ENCODE measurements around the gene LIN37.

LIN37 gene

DNA sequence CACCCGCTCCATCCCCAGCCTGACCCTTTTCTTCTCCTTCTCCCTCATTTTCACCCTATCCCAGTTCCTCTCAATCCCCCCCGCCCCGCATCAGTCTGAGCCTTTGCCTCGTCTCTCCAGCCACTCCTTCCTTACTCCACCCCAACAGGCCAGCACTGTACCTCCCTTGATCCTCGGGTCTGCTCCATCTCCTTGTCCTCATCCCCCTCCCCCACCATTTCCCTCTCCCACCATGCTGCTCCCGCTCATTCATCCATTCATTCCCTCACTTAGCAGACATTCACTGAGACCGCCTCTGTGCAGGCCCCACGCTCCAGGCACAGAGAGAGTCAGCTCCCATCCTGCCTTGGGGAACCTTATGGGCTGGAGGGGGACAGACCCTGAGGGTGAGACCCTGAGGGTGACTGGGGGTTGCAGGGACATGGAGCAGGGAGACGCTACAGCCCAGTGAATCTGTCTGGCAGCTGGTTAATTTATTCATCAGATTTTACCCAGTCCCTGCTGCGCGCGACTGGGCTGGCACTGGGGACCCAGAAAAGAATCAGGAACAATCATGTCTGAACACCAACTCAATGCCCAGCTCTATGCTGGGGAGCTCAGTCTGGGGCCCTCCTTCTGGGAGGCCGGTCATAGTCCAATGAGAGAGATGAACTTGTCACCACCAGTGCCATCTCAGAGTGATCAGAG, 27.9 kb downstream of the LIN37 start:
- DNase-seq: no peak

- no peak for DNase-seq
Measured at GRCh38 chr19:35777086-35777841, 28.9 kb downstream of the LIN37 start.

GRCh38 chr19:35777961-35778360, 29.6 kb downstream of the LIN37 start:
- no peak for DNase-seq

DNA sequence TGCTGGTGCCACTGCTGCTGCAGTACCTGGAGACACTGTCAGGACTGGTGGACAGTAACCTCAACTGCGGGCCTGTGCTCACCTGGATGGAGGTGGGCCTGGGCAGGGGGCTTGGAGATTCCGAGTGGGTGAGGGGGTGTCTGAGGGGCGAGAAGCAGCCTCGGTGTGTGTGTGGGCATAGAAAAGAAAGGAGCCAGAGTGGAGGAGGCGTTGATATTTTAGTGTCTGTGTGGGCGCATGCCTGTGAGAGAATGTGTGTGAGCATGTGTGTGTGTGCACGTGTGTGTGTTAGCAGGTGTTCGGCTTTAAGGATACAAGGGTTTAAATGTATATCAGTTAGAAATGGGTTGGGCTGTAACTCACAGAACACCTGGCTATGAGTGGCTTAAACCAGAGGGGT, 30.7 kb downstream of the LIN37 start:
- no peak for DNase-seq

DNA sequence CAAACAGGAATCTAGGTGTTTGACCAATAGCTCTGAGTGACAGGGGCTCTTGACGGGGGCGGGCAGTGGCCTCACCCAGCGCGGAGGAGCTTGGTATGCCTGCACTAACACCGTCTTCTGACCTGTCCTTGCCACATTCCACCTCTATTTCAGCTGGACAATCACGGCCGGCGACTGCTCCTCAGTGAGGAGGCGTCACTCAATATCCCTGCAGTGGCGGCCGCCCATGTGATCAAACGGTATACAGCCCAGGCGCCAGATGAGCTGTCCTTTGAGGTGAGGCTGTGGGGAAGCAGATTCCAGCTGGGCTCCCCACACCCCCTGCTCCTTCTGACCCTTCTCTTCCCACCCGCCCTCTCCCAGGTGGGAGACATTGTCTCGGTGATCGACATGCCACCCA, 31.7 kb downstream of the LIN37 start:
- no peak for DNase-seq

DNA sequence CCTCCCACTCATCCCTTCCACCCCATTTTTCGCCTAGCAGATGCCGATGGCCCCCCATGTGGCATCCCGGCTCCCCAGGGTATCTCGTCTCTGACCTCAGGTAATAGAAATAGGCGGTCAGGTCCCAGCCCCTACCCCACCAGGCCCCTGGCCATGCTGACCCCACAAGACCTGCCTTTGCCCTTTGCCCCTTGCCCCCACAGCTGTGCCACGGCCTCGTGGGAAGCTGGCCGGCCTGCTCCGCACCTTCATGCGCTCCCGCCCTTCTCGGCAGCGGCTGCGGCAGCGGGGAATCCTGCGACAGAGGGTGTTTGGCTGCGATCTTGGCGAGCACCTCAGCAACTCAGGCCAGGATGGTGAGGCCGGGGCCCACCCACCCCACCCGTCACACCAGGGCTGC, 32.3 kb downstream of the LIN37 start:
- no peak for DNase-seq

DNA sequence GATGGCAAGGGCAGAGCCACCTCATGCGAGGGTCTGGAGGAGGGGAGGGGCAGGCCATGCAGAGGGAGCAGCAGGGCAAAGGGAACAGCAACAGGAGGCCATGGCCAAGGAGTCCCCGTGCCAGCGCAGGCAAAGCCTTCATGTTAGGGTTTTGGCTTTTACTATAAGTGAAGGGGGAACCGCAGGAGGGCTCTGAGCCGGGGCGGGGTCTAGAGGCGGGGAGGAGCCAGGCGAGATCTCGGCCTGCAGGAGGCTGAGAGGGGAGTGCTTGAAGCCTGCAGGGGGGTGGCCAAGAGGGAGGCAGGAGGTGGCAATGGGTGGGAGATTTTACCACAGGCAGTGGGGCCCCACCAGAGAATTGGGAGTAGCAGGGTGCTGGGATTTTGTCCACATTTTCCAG, 33.3 kb downstream of the LIN37 start:
- no peak for DNase-seq

DNA sequence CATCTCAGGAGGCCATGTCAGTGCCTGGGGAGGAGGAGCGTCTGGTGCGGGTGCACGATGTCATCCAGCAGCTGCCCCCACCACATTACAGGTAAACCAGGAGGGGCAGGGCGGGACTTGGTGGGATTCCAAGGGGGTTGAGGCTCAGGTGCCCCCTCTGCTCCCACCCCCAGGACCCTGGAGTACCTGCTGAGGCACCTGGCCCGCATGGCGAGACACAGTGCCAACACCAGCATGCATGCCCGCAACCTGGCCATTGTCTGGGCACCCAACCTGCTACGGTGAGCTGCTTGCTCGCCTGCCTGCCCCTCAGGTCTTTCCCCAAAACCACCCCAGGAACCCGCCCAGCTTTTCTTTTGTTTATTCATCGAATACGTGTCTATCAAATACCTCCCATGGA, 34.2 kb downstream of the LIN37 start:
- DNase-seq: no peak

DNA sequence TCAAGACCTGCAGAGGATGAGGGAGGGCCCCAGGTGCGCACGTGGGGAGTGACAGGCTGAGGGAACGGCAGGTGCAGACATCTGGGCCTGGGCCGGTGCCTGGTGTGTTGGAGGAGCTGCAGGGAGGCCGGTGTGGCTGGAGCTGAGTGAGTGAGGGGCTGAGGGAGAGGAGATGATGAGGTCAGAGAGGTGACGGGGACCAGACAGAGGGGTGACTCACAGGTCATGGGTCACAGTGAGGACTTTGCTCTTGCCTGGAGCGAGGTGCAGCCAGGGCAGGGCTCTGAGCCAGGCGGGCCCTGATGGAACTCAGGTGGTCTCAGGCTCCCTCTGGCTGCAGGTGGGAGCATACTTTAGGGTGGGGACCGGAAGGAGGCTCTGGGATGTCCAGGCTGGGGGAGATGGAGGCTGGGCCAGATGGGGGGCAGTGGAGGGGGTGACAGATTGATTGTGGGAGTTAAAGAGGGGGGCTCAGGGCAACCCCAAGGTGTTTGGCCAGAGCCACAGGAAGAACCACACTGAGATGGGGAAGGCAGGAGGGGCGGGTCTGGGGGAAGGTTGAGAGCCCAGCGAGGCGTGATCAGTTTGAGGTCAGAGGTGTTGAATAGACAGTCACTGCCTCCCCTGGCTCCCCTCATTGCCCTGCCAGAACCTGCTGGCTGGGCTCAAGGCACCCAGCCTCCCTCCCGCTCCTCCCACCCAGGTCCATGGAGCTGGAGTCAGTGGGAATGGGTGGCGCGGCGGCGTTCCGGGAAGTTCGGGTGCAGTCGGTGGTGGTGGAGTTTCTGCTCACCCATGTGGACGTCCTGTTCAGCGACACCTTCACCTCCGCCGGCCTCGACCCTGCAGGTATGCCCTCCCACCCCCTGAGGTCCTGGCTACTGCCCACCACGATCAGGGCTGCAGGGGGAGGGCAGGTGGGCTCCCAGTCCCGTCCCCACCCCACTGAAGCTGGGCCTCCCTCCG, 35.4 kb downstream of the LIN37 start:
- peak; percentile 24 for DNase-seq

- no peak for DNase-seq
Measured at GRCh38 chr19:35784503-35785338, 36.3 kb downstream of the LIN37 start.

- DNase-seq: no peak
Measured at GRCh38 chr19:35785339-35785627, 36.9 kb downstream of the LIN37 start.

GRCh38 chr19:35786299-35787160, 38.2 kb downstream of the LIN37 start:
- no peak for DNase-seq

DNA sequence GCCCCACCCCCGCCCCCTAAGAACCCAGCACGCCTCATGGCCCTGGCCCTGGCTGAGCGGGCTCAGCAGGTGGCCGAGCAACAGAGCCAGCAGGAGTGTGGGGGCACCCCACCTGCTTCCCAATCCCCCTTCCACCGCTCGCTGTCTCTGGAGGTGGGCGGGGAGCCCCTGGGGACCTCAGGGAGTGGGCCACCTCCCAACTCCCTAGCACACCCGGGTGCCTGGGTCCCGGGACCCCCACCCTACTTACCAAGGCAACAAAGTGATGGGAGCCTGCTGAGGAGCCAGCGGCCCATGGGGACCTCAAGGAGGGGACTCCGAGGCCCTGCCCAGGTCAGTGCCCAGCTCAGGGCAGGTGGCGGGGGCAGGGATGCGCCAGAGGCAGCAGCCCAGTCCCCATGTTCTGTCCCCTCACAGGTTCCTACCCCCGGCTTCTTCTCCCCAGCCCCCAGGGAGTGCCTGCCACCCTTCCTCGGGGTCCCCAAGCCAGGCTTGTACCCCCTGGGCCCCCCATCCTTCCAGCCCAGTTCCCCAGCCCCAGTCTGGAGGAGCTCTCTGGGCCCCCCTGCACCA, 38.9 kb downstream of the LIN37 start:
- DNase-seq: no peak

DNA sequence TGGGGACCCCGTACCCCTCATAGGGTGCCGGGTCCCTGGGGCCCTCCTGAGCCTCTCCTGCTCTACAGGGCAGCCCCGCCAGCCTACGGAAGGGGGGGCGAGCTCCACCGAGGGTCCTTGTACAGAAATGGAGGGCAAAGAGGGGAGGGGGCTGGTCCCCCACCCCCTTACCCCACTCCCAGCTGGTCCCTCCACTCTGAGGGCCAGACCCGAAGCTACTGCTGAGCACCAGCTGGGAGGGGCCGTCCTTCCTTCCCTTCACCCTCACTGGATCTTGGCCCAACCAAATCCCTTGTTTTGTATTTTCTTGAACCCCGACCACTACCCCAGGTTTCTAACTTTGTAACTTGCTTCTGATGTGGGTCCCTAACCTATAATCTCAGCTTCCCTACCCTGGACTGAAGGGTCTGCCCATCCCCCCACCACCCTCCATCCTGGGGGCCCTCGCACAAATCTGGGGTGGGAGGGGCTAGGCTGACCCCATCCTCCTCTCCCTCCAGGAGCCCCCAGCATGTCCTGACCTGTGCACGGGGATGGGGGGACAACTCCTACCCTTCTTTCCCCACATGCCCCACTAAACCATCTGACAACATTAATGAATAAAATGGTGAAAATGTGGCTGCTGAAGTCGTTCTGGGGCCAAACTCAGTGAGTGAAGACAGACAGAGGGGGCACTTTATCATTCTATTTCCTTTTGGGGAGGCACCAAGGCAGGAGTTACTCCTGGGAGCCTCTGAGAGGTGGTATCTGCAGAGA, 40.0 kb downstream of the LIN37 start:
- DNase-seq: no peak

DNA sequence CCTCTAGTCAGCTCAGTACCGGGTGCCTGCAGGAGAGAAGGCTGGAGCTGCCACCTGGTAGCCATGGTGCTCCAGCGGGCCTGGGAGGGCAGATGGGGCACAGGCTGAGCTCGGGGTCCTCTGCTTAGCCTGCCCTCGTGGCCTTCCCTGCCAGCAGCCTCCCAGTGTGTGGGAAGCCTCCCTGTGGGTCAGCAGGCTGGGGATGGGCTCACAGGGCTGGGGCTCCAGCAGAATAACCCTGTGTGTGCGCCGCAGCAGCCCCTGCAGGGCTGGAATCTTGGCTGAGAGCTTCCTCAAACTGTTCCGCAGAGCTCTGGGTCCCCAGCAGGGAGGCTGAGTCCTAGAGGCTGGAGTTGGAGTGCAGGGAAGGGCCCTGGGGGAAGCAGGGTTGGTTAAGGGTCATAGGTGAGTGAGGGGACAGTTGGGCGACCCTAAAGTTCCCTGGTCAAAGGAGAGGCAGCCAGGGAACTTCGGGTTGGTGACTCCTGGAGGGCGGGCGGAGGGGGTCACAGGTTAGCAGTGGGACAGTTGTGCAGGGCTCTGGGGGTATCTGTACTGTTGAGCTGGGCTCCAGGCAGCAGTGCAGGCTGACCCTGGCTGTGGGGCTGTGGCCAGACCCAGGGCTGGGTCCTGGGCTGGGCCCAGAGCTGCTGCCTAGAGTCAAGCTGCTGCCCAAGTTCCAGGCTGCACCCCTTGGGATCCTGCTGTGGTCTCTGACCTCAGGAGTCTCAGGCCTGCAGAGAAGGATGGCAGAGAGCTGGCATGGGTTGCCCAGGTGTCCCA, 41.0 kb downstream of the LIN37 start:
- DNase-seq: no peak

GRCh38 chr19:35789978-35790944, 41.9 kb downstream of the LIN37 start:
- DNase-seq: no peak

DNA sequence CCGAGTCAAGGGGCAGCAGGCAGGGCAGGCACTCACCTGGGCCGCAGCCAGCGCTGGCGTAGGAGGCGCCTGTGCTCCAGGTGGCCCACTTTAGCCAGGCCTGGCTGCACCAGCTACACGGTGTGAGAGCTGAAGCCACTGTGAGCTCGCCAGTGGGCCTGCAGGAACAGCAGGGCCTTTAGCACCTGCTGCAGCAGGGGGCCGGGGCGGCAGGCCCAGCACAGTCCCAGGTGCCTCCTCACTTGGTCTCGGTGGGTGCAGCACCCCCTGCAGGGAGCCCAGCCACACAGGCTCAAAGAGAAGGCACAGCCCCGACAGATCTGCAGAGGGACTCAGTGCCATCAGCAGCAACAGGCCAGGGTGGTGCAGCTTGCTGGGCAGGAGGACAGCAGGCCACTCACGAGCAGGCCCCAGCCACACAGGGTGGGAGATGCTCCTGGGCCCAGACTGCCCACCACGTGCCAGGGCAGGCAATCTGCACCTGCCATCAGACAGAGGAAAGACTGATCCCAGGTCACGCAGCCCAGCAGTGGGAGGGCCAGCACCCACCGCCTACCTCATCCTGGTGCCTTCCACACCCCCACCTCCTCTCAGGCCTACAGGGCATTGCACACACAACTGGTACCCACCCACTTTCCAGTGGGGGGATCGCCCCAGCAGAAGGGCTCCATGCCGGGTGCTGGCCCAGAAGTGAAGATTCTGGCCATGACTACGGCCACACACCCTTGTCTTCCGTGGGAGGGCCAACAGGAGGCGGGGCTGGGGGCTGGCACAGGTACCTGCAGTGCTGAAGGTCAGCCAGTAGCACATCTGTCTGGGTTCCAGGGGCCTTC, 42.8 kb downstream of the LIN37 start:
- DNase-seq: no peak
